K562 (cell line): ENCODE data around the gene CENPC. TPM values are rescaled to one million over a fixed set of nuclear protein-coding genes. Genes with fewer than 3 reads are reported as not detected.

Experiments used
- ATAC-seq: fragments of 200-7000 bp; cut with Tn5 transposase; 3 replicates; pipeline ENCODE4 v1.9.1; 2020; ENCODE audit warnings: moderate library complexity
- BruUV-seq: library from RNA; stranded (reverse); fragments of 400-500 nt; replicated peaks from 2 replicates; lab custom pipeline; 2021; lab: Mats Ljungman, UMichigan
- CTCF ChIA-PET: fragments of 300-600 bp; formaldehyde crosslinking; extraction: SDS; loops from one replicate; lab custom pipeline; 2021; ENCODE audit warnings: low intra/inter-chr PET ratio; lab: Yijun Ruan, JAX
- POLR2A ChIA-PET: fragments of 300-600, 350-650 bp; sonication (Branson Sonifier 250); formaldehyde crosslinking; extraction: SDS; loops from one replicate; lab custom pipeline; 2021; ENCODE audit warnings: antibody characterized with exemption, inconsistent platforms; lab: Yijun Ruan, JAX
- DNase-seq, 4 experiments: peaks; one replicate each; pipeline versions ENCODE4 v3.0.0 to v3.0.0-alpha.2; 2011 to 2018; ENCODE audit warnings: low spot score in 3 of 4, mixed read lengths in 3 of 4; ENCODE audit errors: extremely low read depth in 1 of 4
- FAIRE-seq: peaks from 2 replicates; lab custom pipeline; 2011; peaks lifted over from hg19 to GRCh38; lab: Jason Lieb, UNC
- H2AFZ ChIP-seq: 2 replicates; pipeline ENCODE4 v1.6.0; 2011; ENCODE audit warnings: low read depth, low read length, control low read depth, inconsistent platforms
- H3K27ac ChIP-seq: fragments of 200-600 bp; 3 replicates; pipeline ENCODE4 v1.8.0; 2011; ENCODE audit warnings: low read depth, mild to moderate bottlenecking, control low read depth, inconsistent platforms, low read length, moderate library complexity, mixed read lengths; ENCODE audit errors: extremely low read depth
- H3K27me3 ChIP-seq, 2 experiments: fragments of 300-600 bp in 1 of 2; 2 replicates in 1 of 2; 3 replicates in 1 of 2; pipeline versions ENCODE4 v1.6.0 to v1.8.0; 2011; ENCODE audit warnings: inconsistent platforms in 2 of 2, low read length in 2 of 2, mild to moderate bottlenecking in 1 of 2, mixed read lengths in 1 of 2, moderate library complexity in 1 of 2; ENCODE audit not compliant: control insufficient read depth in 2 of 2, insufficient read depth in 2 of 2
- H3K36me3 ChIP-seq: fragments of 300-600 bp; 3 replicates; pipeline ENCODE4 v1.8.0; 2011; ENCODE audit warnings: mild to moderate bottlenecking, low read length, inconsistent platforms; ENCODE audit not compliant: control insufficient read depth, insufficient read depth
- H3K4me1 ChIP-seq, 2 experiments: fragments of 200-600 bp in 1 of 2; replicated peaks in 1 of 2; 2 replicates in 1 of 2; 3 replicates in 1 of 2; pipeline versions ENCODE4 v1.5.1 to v1.8.0; 2011; ENCODE audit warnings: inconsistent platforms in 2 of 2, low read length in 2 of 2, mild to moderate bottlenecking in 1 of 2, mixed read lengths in 1 of 2, moderate library complexity in 1 of 2; ENCODE audit not compliant: control insufficient read depth in 2 of 2, insufficient read depth in 2 of 2
- H3K4me2 ChIP-seq: 2 replicates; pipeline ENCODE4 v1.6.1; 2011; ENCODE audit warnings: low read length, control low read depth, inconsistent platforms, mixed read lengths; ENCODE audit not compliant: insufficient read depth
- H3K4me3 ChIP-seq: fragments of 200-600 bp; sonication (generic), shearing (Covaris generic); 2 replicates; pipeline ENCODE4 v1.5.1; 2016; ENCODE audit warnings: control low read depth, inconsistent platforms
- H3K79me2 ChIP-seq: fragments of 200-600 bp; 3 replicates; pipeline ENCODE4 v1.8.0; 2011; ENCODE audit warnings: low read length, inconsistent platforms; ENCODE audit not compliant: control insufficient read depth, insufficient read depth
- H3K9ac ChIP-seq, 2 experiments: 2 replicates each; pipeline versions ENCODE4 v1.6.0 to v1.6.1; 2011; ENCODE audit warnings: low read depth in 2 of 2, low read length in 2 of 2, control low read depth in 1 of 2, inconsistent platforms in 1 of 2, mild to moderate bottlenecking in 1 of 2, mixed read lengths in 1 of 2; ENCODE audit not compliant: insufficient read depth in 1 of 2
- H3K9me1 ChIP-seq: one replicate; pipeline ENCODE4 v1.6.0; 2011; ENCODE audit warnings: inconsistent platforms, mild to moderate bottlenecking, low read length, moderate library complexity; ENCODE audit not compliant: control insufficient read depth, insufficient read depth
- H3K9me3 ChIP-seq: replicated peaks from 2 replicates; pipeline ENCODE4 v1.5.1; 2011; ENCODE audit warnings: low read depth, low read length, inconsistent platforms; ENCODE audit not compliant: control insufficient read depth, insufficient read depth
- H4K20me1 ChIP-seq: replicated peaks from 2 replicates; pipeline ENCODE4 v1.6.1; 2011; ENCODE audit warnings: low read length, inconsistent platforms, mixed read lengths; ENCODE audit not compliant: control insufficient read depth, insufficient read depth
- CSDE1 ChIP-seq, 2 experiments: fragments of 450-650 bp; IDR thresholded peaks; 2 replicates each; pipeline ENCODE4 v1.6.1; 2016; ENCODE audit warnings: mild to moderate bottlenecking in 1 of 2
- CXXC5 ChIP-seq: fragments of 250-450 bp; sonication (Bioruptor Pico); IDR thresholded peaks from 2 replicates; pipeline ENCODE4 v1.8.0; 2022; ENCODE audit warnings: inconsistent platforms, mild to moderate bottlenecking, moderate library complexity
- ELK3 ChIP-seq: fragments of 450-650 bp; formaldehyde crosslinking; IDR thresholded peaks from 2 replicates; pipeline ENCODE4 v1.4.0; 2020; ENCODE audit warnings: mild to moderate bottlenecking
- GTF2F1 ChIP-seq: IDR thresholded peaks from 2 replicates; pipeline ENCODE4 v1.6.1; 2011; ENCODE audit warnings: low read depth, low read length, improper control_type of control experiment
- NCOA2 ChIP-seq, 2 experiments: fragments of 450-650 bp; IDR thresholded peaks; 2 replicates each; pipeline ENCODE4 v1.6.1; 2018; ENCODE audit warnings: mild to moderate bottlenecking in 2 of 2, moderate library complexity in 1 of 2; ENCODE audit not compliant: partially characterized antibody in 2 of 2
- NR3C1 ChIP-seq: sonication (generic); formaldehyde crosslinking; IDR thresholded peaks from 2 replicates; pipeline ENCODE4 v1.8.1; 2022; ENCODE audit warnings: missing genetic modification reagents
- RCOR1 ChIP-seq, 2 experiments: IDR thresholded peaks; 2 replicates each; pipeline ENCODE4 v1.6.1; 2012; ENCODE audit warnings: low read depth in 2 of 2, low read length in 2 of 2, borderline replicate concordance in 1 of 2, improper control_type of control experiment in 1 of 2
- RNF2 ChIP-seq: sonication (generic); IDR thresholded peaks from 2 replicates; pipeline ENCODE4 v1.6.1; 2016
- SIN3A ChIP-seq, 2 experiments: fragments of 150-350 bp in 1 of 2; IDR thresholded peaks; 2 replicates each; pipeline ENCODE4 v1.6.1; 2011 to 2016; ENCODE audit warnings: borderline replicate concordance in 2 of 2, low read depth in 2 of 2, low read length in 2 of 2, mild to moderate bottlenecking in 2 of 2, moderate library complexity in 2 of 2; ENCODE audit not compliant: control insufficient read depth in 1 of 2
- SNRNP70 ChIP-seq: fragments of 200-400 bp; formaldehyde crosslinking; optimal IDR thresholded peaks from 2 replicates; pipeline ENCODE3; 2017; ENCODE audit warnings: low read depth, low read length
- SRF ChIP-seq, 2 experiments: fragments of 250-450, 450-650 bp in 1 of 2; sonication (Bioruptor Pico) in 1 of 2; sonication (generic) in 1 of 2; formaldehyde crosslinking; IDR thresholded peaks; 2 replicates each; pipeline versions ENCODE4 v1.5.0 to v1.5.1; 2020 to 2022; ENCODE audit warnings: mild to moderate bottlenecking in 1 of 2, missing genetic modification reagents in 1 of 2
- U2AF1 ChIP-seq: fragments of 200-400 bp; formaldehyde crosslinking; optimal IDR thresholded peaks from 2 replicates; pipeline ENCODE3; 2017; ENCODE audit warnings: mild to moderate bottlenecking, low read depth, low read length, moderate library complexity
- USF2 ChIP-seq: sonication (generic); formaldehyde crosslinking; IDR thresholded peaks from 2 replicates; pipeline ENCODE4 v1.5.0; 2020; ENCODE audit warnings: missing genetic modification reagents
- WGBS: fragments of 100-300 bp; shearing (Covaris generic); methylation state at CpG from one replicate; pipeline ENCODE4 v1.1.6; 2016; ENCODE audit warnings: low coverage, mixed read lengths; ENCODE audit not compliant: insufficient coverage; ENCODE audit errors: missing lambda C conversion rate; 5-methylcytosine and 5-hydroxymethylcytosine counted together
- in situ Hi-C: fragments of 300-500 bp; cut with MboI; formaldehyde crosslinking; loops from 4 replicates; pipeline ENCODE4 v1.15.0; 2018; ENCODE audit warnings: inconsistent platforms, mixed read lengths
- intact Hi-C: fragments of 100-400 bp; cut with micrococcal nuclease; formaldehyde crosslinking; loops from 2 replicates; pipeline ENCODE4 v1.14.2; 2022
- polyA plus RNA-seq, 8 experiments: library from polyadenylated mRNA; depleted of rRNA in 4 of 8; stranded (reverse) in 5 of 8; unstranded in 3 of 8; fragments of >200 nt; fragmentation: Nextera tagmentation in 2 of 8; fragmentation: Illumina TruSeq in 1 of 8; extraction: Ambion mirVana in 2 of 8; extraction: Trizol in 1 of 8; gene quantifications; 2 replicates each; pipeline versions ENCODE4 v1.2.1 to v1.2.3, GENCODE V29; 2011 to 2014; ENCODE audit warnings: inconsistent platforms in 1 of 8, missing spikeins in 1 of 8
- total RNA-seq, 7 experiments: library from RNA; depleted of rRNA in 6 of 7; stranded (reverse); fragments of >200 nt in 6 of 7; fragmentation: Illumina TruSeq in 2 of 7; extraction: Trizol in 2 of 7; gene quantifications; 2 replicates each; pipeline versions ENCODE4 v1.2.1 to v1.2.3, GENCODE V29; 2011 to 2021; ENCODE audit warnings: low replicate concordance in 1 of 7
- TF ChIP-seq, protein P1 (sequence below): fragments of 450-650 bp; conservative IDR thresholded peaks from 2 replicates; pipeline ENCODE4 v1.6.1; 2016; ENCODE audit warnings: missing genetic modification characterization, low read depth, mild to moderate bottlenecking, control low read depth, missing compliant biosample characterization
- TF ChIP-seq, protein P2 (sequence below): sonication (generic); formaldehyde crosslinking; IDR thresholded peaks from 2 replicates; pipeline ENCODE4 v1.8.1; 2023; ENCODE audit warnings: mild to moderate bottlenecking, missing genetic modification reagents, moderate library complexity

CENPC gene
- total and polyA plus RNA-seq, 9 of the 15 experiments (the other 6 are each of a cell fraction or from before 2014, with no cell fraction given), result 18.1 to 48.5 (median 30.8) TPM

- 88% methylated on average over 2 of the region's 2 CpGs for WGBS
Measured at GRCh38 chr4:67535280-67535840, 9.9 kb downstream of the CENPC start.

More at GRCh38 chr4:67535280-67535840, 9.9 kb downstream of the CENPC start:
- no peaks in the 10 kb centered on the region for H3K9me1 ChIP-seq
- peaks cover 41% of the 10 kb centered on the region; the same call in 2 of the 3 replicates for H3K79me2 ChIP-seq
- no peak overlapping the region for H3K4me2 ChIP-seq
- no peaks in the 10 kb centered on the region for H3K4me1 ChIP-seq
- BruUV-seq, result no TSS peak
- no peaks in the 10 kb centered on the region for H4K20me1 ChIP-seq
- POLR2A ChIA-PET, result interaction anchor here (1.4 to 1.5 kb wide), 2 partner anchors 10 to 12 kb away, joined by 5 to 12 read pairs; partner anchors contain the start of gene CENPC
- H3K9ac ChIP-seq, result no peak overlapping the region
- no peaks in the 10 kb centered on the region for H3K27me3 ChIP-seq
- H2AFZ ChIP-seq, result no peak overlapping the region
- H3K36me3 ChIP-seq, result peaks cover 84% of the 10 kb centered on the region
- ATAC-seq (no peak), FAIRE-seq (peak; percentile 6), DNase-seq (no peak)
- no peak overlapping the region for H3K4me3 ChIP-seq
- H3K27ac ChIP-seq, result no peak overlapping the region
- intact Hi-C loops (no loop called here), in situ Hi-C loops (no loop called here)
- CTCF ChIA-PET, result no interaction called here
- peaks cover 11% of the 10 kb centered on the region for H3K9me3 ChIP-seq
- TF ChIP-seq CSDE1 (IDR thresholded peaks at IDR 0.05) (no peak), SRF (CRISPR knock-in tag; IDR thresholded peaks at IDR 0.05) (no peak), NCOA2 (IDR thresholded peaks at IDR 0.05; ENCODE audit: partially characterized antibody in 2 of 2) (no peak), CXXC5 (CRISPR knock-in tag) (no peak), NR3C1 (CRISPR knock-in tag) (no peak), ELK3 (no peak), SNRNP70 (no peak), SIN3A (IDR thresholded peaks at IDR 0.05; ENCODE audit: borderline replicate concordance in 2 of 2, control insufficient read depth in 1 of 2, low read depth in 2 of 2, low read length in 2 of 2) (no peak), RCOR1 (IDR thresholded peaks at IDR 0.05; ENCODE audit: borderline replicate concordance in 1 of 2, low read depth in 2 of 2, low read length in 2 of 2) (no peak), RNF2 (no peak), USF2 (CRISPR knock-in tag) (no peak), U2AF1 (no peak), GTF2F1 (no peak)
- TF ChIP-seq, protein P1, sequence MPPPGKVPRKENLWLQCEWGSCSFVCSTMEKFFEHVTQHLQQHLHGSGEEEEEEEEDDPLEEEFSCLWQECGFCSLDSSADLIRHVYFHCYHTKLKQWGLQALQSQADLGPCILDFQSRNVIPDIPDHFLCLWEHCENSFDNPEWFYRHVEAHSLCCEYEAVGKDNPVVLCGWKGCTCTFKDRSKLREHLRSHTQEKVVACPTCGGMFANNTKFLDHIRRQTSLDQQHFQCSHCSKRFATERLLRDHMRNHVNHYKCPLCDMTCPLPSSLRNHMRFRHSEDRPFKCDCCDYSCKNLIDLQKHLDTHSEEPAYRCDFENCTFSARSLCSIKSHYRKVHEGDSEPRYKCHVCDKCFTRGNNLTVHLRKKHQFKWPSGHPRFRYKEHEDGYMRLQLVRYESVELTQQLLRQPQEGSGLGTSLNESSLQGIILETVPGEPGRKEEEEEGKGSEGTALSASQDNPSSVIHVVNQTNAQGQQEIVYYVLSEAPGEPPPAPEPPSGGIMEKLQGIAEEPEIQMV (tag), result no peak
- TF ChIP-seq, protein P2, sequence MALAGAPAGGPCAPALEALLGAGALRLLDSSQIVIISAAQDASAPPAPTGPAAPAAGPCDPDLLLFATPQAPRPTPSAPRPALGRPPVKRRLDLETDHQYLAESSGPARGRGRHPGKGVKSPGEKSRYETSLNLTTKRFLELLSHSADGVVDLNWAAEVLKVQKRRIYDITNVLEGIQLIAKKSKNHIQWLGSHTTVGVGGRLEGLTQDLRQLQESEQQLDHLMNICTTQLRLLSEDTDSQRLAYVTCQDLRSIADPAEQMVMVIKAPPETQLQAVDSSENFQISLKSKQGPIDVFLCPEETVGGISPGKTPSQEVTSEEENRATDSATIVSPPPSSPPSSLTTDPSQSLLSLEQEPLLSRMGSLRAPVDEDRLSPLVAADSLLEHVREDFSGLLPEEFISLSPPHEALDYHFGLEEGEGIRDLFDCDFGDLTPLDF (CRISPR knock-in tag), result no peak
